HG03097 (cell line): Measurements from ENCODE around the gene LBX2.
"Not testable (repeated sequence)": the region's sequence is repeated elsewhere in the genome, so short reads cannot be mapped to it uniquely, and the experiment has no call there.

Source experiments
- ATAC-seq: cut with Tn5 transposase; IDR thresholded peaks from one replicate; pipeline ENCODE4 v1.9.1; 2021; ENCODE audit not compliant: unreplicated experiment, low FRiP score

Gene LBX2

GRCh38 chr2:74488643-74489481 is 10.5 kb downstream of the LBX2 start:
- no peak for ATAC-seq

GRCh38 chr2:74486141-74486540 is 13.3 kb downstream of the LBX2 start:
- ATAC-seq = no peak

DNA sequence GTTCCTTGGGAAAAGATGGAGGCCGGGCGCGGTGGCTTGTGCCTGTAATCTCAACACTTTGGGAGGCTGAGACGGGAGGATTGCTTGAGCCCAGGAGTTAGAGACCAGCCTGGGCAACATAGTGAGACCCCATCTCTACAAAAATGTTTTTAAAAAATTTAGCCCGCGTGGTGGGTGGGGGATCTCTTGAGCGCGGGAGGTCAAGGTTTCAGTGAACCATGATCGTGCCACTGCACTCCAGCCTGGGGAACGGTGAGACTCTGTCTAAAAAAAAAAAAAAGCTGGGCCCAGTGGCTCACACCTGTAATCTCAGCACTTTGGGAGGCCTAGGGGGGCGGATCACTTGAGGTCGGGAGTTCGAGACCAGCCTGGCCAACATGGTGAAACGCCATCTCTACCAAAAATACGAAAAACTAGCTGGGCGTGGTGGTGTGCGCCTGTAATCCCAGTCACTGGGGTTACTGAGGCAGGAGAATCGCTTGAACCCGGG is 15.7 kb downstream of the LBX2 start:
- not testable (repeated sequence) for ATAC-seq

DNA sequence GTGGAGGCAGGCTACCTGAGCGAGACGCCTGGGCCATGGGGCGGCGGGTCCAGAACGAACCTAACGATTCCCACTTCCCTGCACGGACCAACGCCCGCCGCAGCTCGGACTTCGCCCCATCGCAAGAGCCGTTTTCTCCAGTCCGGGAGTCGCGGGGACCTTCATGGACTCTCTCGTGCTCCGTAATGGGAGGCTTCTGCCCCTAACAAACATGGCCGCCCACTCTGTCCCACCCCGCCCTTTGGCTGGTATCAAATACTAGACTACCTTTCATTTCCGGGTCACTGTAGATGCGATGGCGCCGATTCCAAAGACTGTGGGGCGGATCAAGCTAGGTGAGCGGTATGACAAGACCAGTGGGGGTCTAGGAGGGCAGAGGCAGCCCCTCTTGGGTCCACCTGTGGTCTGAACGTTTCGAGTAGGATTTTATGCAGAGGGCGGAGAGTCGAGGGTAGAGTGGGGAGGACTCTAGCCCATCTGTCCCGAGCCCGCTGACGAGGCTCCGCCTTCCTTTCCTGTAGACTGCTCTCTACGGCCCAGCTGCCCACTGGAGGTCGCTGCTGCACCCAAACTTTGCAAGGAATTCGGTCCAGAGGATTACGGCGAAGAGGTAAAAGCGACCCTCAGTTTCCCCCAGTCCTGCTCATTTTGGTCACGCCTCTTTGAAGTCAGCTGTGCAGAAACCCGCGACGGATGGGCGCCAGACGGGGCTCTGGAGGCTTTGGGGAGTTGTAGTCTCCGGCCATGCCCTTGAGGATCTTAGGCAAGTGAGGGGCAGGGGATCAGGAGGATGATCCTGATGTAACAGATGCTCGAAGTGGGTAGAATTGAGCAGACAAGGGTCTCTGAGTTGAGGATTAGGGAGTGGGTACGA is 16.4 kb downstream of the LBX2 start, which contains the start of the genes CCDC142 and TTC31:
Gene CCDC142 (minus strand): TSS at position 198 of the 874 bp plus-strand sequence. CDS start 161 bp downstream, at position 37.
Gene TTC31 (plus strand): TSS at position 281 of the 874 bp plus-strand sequence. CDS start 15 bp downstream, at position 296.
- peak; percentile 84 for ATAC-seq

GRCh38 chr2:74481961-74482800 is 17.2 kb downstream of the LBX2 start:
- ATAC-seq = peak; percentile 43

DNA sequence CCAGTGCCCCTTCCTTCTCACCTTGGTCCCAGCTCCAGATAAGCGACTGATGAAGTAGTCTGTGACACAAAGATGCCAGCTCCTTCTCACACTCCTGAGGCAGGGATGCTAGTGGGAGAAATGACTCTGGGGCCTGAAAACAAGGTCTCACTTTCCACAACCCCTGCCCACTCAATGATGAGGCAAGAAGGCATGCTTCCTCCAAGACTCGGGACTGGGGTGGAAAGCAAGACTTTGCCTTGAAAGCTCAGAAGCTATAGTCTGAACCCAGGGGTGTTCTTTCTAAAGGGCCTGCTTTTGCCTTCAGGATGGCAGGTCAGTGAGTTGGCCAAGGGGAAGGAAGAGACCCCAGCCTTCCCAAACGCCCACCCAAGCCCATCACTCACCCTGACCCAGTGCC is 18.0 kb downstream of the LBX2 start:
- ATAC-seq = no peak

DNA sequence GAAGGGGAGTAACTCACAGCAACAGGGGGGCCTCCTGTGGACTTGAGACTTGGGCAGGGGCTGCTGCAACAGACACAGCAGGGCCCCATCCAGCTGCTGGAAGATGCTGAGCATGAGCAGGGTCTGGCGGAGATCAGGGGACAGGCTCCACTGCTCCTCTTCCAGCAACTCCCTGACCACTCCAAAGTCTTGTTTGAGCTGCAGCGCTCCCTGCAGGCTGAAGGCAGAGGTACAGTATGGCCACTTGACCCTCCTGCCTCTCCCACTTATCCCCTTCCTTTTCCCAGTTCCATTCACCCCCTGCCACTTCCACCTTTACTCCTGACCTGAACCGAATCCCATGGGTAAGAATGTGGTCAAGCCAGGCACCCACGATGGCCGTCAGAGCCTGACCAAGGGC is 24.5 kb downstream of the LBX2 start:
- ATAC-seq = no peak

DNA sequence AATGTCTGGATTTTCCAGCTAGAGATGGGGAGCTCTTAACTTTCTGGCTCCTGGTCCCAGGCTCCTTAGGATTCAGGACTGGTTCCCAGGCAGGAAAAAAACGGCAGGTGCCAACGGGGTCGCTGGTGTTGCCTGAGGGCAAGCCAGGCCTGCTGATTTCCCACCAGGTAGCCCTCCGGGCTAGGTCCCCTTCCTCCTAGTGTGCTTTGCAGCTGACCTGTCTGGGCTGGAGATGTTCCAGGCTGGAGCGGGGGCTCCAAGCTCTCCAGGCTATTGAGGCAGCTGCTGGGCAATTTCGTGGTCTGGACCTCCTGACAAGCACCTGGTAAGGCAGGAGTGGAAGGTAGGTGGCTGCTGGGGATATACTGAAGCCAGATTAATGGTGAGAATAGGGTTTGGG is 24.9 kb downstream of the LBX2 start:
- no peak for ATAC-seq

DNA sequence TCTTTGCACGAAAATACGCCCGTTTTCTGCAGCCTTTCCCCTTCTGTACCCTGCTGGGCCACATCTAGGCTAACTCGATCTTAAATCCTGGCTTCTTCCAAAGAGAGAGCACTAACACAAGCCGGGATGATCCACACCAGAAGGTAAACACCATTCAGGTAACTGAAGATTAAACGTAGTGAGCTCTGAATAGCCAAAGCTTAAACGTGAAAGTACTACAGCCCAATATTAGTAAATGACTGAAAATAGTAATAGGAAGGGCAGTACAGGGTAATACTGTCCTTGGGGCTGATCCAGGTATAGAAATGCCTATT is 26.5 kb downstream of the LBX2 start:
- ATAC-seq = peak; percentile 8

- ATAC-seq = peak; percentile 73
Observed at GRCh38 chr2:74472086-74472944, 27.1 kb downstream of the LBX2 start, which contains the start of gene MRPL53. TSS of gene MRPL53 (minus strand) at chr2:74472680. CDS start at chr2:74472660, 20 bp downstream.

GRCh38 chr2:74471332-74472065 is 27.9 kb downstream of the LBX2 start:
- ATAC-seq = no peak

DNA sequence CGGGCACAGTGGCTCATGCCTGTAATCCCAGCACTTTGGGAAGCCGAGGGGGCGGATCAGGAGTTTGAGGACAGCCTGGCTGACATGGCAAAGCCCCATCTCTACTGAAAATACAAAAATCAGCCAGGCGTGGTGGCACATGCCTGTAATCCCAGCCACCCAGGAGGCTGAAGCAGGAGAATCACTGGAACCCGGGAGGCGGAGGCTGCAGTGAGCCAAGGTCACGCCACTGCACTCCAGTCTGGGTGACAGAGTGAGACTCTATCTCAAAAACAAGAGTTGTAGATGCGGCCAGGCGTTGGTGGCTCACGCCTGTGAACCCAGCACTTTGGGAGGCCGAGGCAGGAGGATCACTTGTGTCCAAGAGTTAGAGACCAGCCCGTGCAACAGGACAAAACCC is 28.7 kb downstream of the LBX2 start:
- ATAC-seq = not testable (repeated sequence)

DNA sequence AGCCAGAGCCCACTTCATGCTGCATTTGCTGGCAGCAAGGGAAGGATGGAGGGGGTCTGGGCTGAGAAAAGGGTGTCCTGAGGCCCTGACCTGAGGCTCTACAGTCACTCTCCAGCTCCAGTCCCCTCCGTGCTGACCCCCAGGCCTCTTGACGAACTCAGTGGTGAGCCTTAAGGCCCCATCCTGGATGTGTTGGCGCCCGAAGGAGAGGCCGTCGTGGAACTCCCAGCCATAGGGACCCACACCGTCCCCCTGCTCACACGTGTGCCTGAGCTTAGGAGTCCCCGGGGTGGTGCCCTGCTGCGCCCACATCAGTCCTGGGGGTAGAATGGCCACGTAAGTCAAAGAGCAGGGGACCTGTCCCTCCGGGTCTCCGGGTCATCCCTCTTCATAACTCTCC is 35.0 kb downstream of the LBX2 start:
- no peak for ATAC-seq

DNA sequence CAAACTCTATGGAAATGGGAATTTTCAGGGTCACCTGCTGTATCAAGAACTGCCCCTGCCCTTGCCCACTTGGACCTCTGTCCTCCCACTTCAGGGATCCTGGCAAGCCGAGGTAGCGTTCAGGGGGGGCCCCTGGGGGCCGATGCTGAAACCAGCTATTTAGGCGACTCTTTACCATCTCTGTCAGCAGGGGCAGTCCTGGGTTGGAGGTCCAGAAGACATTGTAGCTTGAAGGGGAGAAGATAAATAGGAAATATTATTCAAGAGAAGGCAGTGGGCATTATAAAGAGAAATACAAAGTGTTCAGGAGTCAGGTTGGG is 36.7 kb downstream of the LBX2 start:
- no peak for ATAC-seq

GRCh38 chr2:74462054-74462785 is 37.2 kb downstream of the LBX2 start:
- ATAC-seq = no peak

DNA sequence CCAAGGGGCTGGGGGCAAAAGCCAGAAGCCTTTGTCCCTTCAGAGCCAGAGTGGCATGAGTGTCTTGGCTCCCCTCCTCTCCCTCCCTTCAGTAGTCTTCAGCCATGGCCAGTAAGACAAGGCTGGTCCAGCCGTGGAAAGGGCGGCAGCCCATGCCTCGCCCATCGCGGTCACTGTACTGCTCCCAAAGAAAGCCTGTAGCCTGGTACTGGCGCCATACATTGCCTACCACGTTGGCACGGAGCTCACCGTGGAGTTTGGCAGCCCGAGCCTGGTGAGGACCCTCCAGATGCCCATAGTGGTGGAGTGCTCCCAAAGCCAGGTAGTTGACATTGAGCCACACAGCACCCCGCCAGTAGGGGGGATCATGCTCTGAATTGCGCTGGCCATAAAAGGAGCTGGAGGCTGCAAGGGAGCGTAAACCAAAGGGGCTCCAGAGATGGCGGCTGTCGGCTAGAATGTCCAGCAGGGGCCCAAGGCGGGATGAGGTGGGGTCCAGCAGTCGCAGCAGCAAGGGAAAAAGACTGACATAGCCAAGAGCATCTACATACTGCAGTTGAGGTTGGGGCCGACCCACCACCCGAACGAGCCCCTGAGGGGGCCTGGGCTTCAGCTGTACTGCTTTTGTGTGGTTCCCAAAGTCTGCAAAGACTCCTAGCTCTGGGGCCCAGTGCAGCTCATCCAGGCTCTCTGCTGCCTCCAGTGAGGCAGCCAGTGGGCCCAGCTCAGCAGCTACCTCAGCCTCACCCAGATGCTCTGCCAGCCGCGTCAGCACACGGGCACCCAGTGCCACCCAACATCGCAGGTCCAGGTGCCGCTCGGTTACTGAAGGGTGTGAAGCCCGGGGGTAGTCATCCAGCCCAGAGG is 38.0 kb downstream of the LBX2 start:
- ATAC-seq = no peak

GRCh38 chr2:74460187-74460586 is 39.2 kb downstream of the LBX2 start:
- not testable (repeated sequence) for ATAC-seq
